H9 (cell line): ENCODE data around the gene USP22. TPM values are rescaled to one million over a fixed set of nuclear protein-coding genes. Genes with fewer than 3 reads are reported as not detected.

Source experiments
- DNase-seq: peaks from one replicate; pipeline ENCODE4 v3.0.0-alpha.2; 2017
- H2AFZ ChIP-seq: one replicate; pipeline ENCODE4 v1.6.1; 2013; ENCODE audit warnings: mild to moderate bottlenecking, low read length, control low read depth, moderate library complexity
- H2AK5ac ChIP-seq: 2 replicates; pipeline ENCODE4 v1.6.1; 2013; ENCODE audit warnings: low read length, control low read depth, mixed read lengths; ENCODE audit not compliant: insufficient read length
- H2BK120ac ChIP-seq: one replicate; pipeline ENCODE4 v1.6.1; 2013; ENCODE audit warnings: low read depth, mild to moderate bottlenecking, low read length, control low read depth, inconsistent platforms; ENCODE audit not compliant: poor library complexity, severe bottlenecking
- H2BK12ac ChIP-seq: 2 replicates; pipeline ENCODE4 v1.6.1; 2013; ENCODE audit warnings: low read length, control low read depth, mixed read lengths, low read depth; ENCODE audit not compliant: insufficient read length
- H2BK15ac ChIP-seq: 2 replicates; pipeline ENCODE4 v1.6.1; 2013; ENCODE audit warnings: low read depth, low read length, control low read depth
- H2BK20ac ChIP-seq: one replicate; pipeline ENCODE4 v1.6.1; 2013; ENCODE audit warnings: low read depth, mild to moderate bottlenecking, low read length, control low read depth, inconsistent platforms; ENCODE audit not compliant: poor library complexity, severe bottlenecking
- H2BK5ac ChIP-seq: 2 replicates; pipeline ENCODE4 v1.6.1; 2013; ENCODE audit warnings: low read length, control low read depth, mixed read lengths; ENCODE audit not compliant: insufficient read length
- H3K14ac ChIP-seq: 2 replicates; pipeline ENCODE4 v1.6.1; 2013; ENCODE audit warnings: low read length, control low read depth; ENCODE audit not compliant: insufficient read depth
- H3K18ac ChIP-seq: 2 replicates; pipeline ENCODE4 v1.6.1; 2013; ENCODE audit warnings: low read depth, mild to moderate bottlenecking, mixed read lengths, low read length, control low read depth; ENCODE audit not compliant: insufficient read length
- H3K23ac ChIP-seq: 2 replicates; pipeline ENCODE4 v1.6.1; 2013; ENCODE audit warnings: low read length, control low read depth, mixed read lengths, low read depth; ENCODE audit not compliant: insufficient read length
- H3K23me2 ChIP-seq: 2 replicates; pipeline ENCODE4 v1.6.1; 2013; ENCODE audit warnings: low read depth, mild to moderate bottlenecking, mixed read lengths, low read length, control low read depth; ENCODE audit not compliant: insufficient read length, poor library complexity, severe bottlenecking
- H3K27ac ChIP-seq: 2 replicates; pipeline ENCODE4 v1.5.1; 2013; ENCODE audit warnings: low read length, control low read depth, mixed read lengths, low read depth; ENCODE audit not compliant: insufficient read length
- H3K27me3 ChIP-seq: 2 replicates; pipeline ENCODE4 v1.6.1; 2013; ENCODE audit warnings: low read length, control low read depth, inconsistent platforms; ENCODE audit not compliant: insufficient read depth
- H3K4ac ChIP-seq: 2 replicates; pipeline ENCODE4 v1.6.1; 2013; ENCODE audit warnings: low read depth, mild to moderate bottlenecking, control low read depth, inconsistent platforms, low read length, moderate library complexity
- H3K4me1 ChIP-seq: 2 replicates; pipeline ENCODE4 v1.6.1; 2013; ENCODE audit warnings: low read length, control low read depth, inconsistent platforms; ENCODE audit not compliant: insufficient read depth
- H3K4me2 ChIP-seq: 2 replicates; pipeline ENCODE4 v1.6.1; 2013; ENCODE audit warnings: low read length, control low read depth, mixed read lengths; ENCODE audit not compliant: insufficient read length, insufficient read depth
- H3K56ac ChIP-seq: 2 replicates; pipeline ENCODE4 v1.6.1; 2013; ENCODE audit warnings: low read depth, mild to moderate bottlenecking, mixed read lengths, low read length, control low read depth; ENCODE audit not compliant: insufficient read length
- H3K79me1 ChIP-seq: 2 replicates; pipeline ENCODE4 v1.6.1; 2013; ENCODE audit warnings: low read depth, mild to moderate bottlenecking, moderate library complexity, low read length, control low read depth, inconsistent platforms; ENCODE audit not compliant: insufficient read depth, poor library complexity, severe bottlenecking
- H3K79me2 ChIP-seq: 2 replicates; pipeline ENCODE4 v1.6.1; 2013; ENCODE audit warnings: low read length, control low read depth, inconsistent platforms; ENCODE audit not compliant: insufficient read depth
- H3K9ac ChIP-seq: 2 replicates; pipeline ENCODE4 v1.6.1; 2013; ENCODE audit warnings: low read length, control low read depth, mixed read lengths; ENCODE audit not compliant: insufficient read length; ENCODE audit errors: extremely low read depth
- H3K9me3 ChIP-seq: one replicate; pipeline ENCODE4 v1.6.1; 2013; ENCODE audit warnings: low read depth, low read length, inconsistent platforms; ENCODE audit not compliant: control insufficient read depth
- H3T11ph ChIP-seq: one replicate; pipeline ENCODE4 v1.6.1; 2013; ENCODE audit warnings: mild to moderate bottlenecking, low read length, control low read depth, inconsistent platforms
- H4K20me1 ChIP-seq: one replicate; pipeline ENCODE4 v1.6.1; 2013; ENCODE audit not compliant: control insufficient read depth, insufficient read length, insufficient read depth
- H4K5ac ChIP-seq: 2 replicates; pipeline ENCODE4 v1.6.1; 2013; ENCODE audit warnings: low read depth, mild to moderate bottlenecking, mixed read lengths, low read length, control low read depth; ENCODE audit not compliant: insufficient read length
- H4K8ac ChIP-seq: replicated peaks from 2 replicates; pipeline ENCODE4 v1.6.1; 2013; ENCODE audit warnings: low read length, control low read depth, mixed read lengths, low read depth; ENCODE audit not compliant: insufficient read length
- H4K91ac ChIP-seq: 2 replicates; pipeline ENCODE4 v1.6.1; 2013; ENCODE audit warnings: low read depth, mild to moderate bottlenecking, moderate library complexity, mixed read lengths, low read length, control low read depth; ENCODE audit not compliant: insufficient read length
- H3K27ac Mint-ChIP-seq, 3 experiments: 2 replicates in 2 of 3; 3 replicates in 1 of 3; pipeline ENCODE4 v1.8.0; 2020 to 2021; ENCODE audit warnings: mixed read lengths in 3 of 3, mild to moderate bottlenecking in 1 of 3, moderate library complexity in 1 of 3
- H3K27me3 Mint-ChIP-seq: 2 replicates; pipeline ENCODE4 v1.8.0; 2021; ENCODE audit warnings: low read depth, mild to moderate bottlenecking, moderate library complexity, mixed read lengths
- H3K36me3 Mint-ChIP-seq, 3 experiments: 2 replicates in 2 of 3; 3 replicates in 1 of 3; pipeline ENCODE4 v1.8.0; 2020 to 2021; ENCODE audit warnings: low read depth in 3 of 3, mixed read lengths in 3 of 3; ENCODE audit not compliant: insufficient read depth in 1 of 3
- H3K4me1 Mint-ChIP-seq, 2 experiments: 2 replicates each; pipeline ENCODE4 v1.8.0; 2020; ENCODE audit warnings: mixed read lengths in 2 of 2
- H3K4me3 Mint-ChIP-seq, 2 experiments: 2 replicates in 1 of 2; 3 replicates in 1 of 2; pipeline ENCODE4 v1.8.0; 2020 to 2021; ENCODE audit warnings: mild to moderate bottlenecking in 2 of 2, mixed read lengths in 2 of 2, moderate library complexity in 1 of 2
- H3K9me3 Mint-ChIP-seq, 2 experiments: 2 replicates in 1 of 2; 3 replicates in 1 of 2; pipeline ENCODE4 v1.8.0; 2020; ENCODE audit warnings: mild to moderate bottlenecking in 2 of 2, mixed read lengths in 2 of 2, moderate library complexity in 1 of 2
- WGBS: extraction: QIAGEN DNeasy Blood & Tissue Kit; methylation state at CpG from one replicate; pipeline ENCODE4 v1.1.7; 2013; ENCODE audit warnings: missing lambda C conversion rate, low lambda C conversion rate, mixed read lengths; ENCODE audit not compliant: insufficient read length; ENCODE audit errors: extremely low coverage; 5-methylcytosine and 5-hydroxymethylcytosine counted together
- total RNA-seq: library from RNA; stranded (reverse); gene quantifications from 2 replicates; pipeline ENCODE4 v1.2.1, GENCODE V29; 2021
- TF ChIP-seq, protein P1 (sequence below): fragments of 200-600 bp; sonication (generic); conservative IDR thresholded peaks from 3 replicates; pipeline ENCODE4 v1.8.0; 2021; ENCODE audit warnings: antibody characterized with exemption, mild to moderate bottlenecking

Gene USP22
- total RNA-seq, 1 experiment from 2014 or later = 345 TPM

DNA sequence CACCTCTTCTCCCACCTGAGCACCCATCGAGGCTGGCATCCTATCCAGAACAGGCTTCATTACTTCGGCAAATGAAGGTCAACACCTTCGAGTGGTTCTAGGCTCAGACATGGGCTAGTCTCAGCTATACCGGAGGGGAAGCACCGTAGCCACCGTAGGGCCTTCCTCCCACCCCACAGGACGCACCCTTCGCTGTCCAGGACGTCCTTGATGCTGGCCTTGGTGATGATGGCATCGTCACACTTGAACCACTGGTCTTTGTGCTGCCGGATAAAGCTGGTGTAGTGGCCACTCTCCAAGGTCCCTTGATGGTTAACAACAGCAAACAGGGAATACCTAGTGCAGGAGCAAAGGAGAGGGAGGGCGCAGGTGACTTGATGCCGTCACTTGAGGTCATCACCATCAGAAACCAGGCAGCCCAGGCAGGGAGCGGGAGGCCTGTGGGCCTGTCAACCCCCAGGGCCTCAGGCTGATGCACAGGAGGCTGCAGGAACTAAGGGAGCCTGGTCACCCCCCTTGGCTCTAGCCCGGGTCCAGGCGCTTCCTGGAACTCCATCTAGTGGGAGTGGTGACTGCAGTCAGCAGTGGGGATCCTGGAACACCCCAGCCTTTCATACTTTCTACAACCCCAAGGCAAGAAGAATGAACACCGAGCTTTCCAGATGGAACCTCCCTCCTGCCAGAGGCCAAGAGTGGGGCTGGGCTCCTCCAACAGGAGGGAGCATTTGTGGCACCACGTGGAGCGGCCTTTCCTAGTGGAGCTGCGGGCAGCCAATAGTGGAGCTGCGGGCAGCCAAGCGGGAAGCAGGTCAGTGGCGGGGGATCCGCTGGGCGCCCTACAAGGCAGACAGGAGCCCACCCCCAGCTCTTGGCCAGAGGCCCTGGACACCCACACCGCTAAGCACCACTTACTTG, 38.5 kb downstream of the USP22 start:
- H3K14ac ChIP-seq = no peak overlapping the region
- Mint-ChIP-seq H3K27ac (no peak overlapping the region; a peak in 2 of 7 replicates), H3K9me3 (no peaks in the 10 kb centered on the region), H3K36me3 (peaks cover 67 to 100% (median 92%) of the 10 kb centered on the region in 3 experiments), H3K4me1 (peaks cover 9 to 10% of the 10 kb centered on the region in 2 experiments; a peak in 2 of 4 replicates), H3K27me3 (no peaks in the 10 kb centered on the region; the same call in 1 of the 2 replicates), H3K4me3 (no peak overlapping the region)
- H3K9ac ChIP-seq = no peak overlapping the region
- no peak overlapping the region for H3K18ac ChIP-seq
- no peak for DNase-seq
- no peak overlapping the region for H3K23ac ChIP-seq
- no peak overlapping the region for H2AK5ac ChIP-seq
- H2BK120ac ChIP-seq = no peak overlapping the region
- H4K5ac ChIP-seq = no peak overlapping the region
- H3K27me3 ChIP-seq = no peaks in the 10 kb centered on the region
- H2BK5ac ChIP-seq = no peak overlapping the region
- H2BK15ac ChIP-seq = no peak overlapping the region
- no peaks in the 10 kb centered on the region for H3K4me1 ChIP-seq
- TF ChIP-seq, protein P1, sequence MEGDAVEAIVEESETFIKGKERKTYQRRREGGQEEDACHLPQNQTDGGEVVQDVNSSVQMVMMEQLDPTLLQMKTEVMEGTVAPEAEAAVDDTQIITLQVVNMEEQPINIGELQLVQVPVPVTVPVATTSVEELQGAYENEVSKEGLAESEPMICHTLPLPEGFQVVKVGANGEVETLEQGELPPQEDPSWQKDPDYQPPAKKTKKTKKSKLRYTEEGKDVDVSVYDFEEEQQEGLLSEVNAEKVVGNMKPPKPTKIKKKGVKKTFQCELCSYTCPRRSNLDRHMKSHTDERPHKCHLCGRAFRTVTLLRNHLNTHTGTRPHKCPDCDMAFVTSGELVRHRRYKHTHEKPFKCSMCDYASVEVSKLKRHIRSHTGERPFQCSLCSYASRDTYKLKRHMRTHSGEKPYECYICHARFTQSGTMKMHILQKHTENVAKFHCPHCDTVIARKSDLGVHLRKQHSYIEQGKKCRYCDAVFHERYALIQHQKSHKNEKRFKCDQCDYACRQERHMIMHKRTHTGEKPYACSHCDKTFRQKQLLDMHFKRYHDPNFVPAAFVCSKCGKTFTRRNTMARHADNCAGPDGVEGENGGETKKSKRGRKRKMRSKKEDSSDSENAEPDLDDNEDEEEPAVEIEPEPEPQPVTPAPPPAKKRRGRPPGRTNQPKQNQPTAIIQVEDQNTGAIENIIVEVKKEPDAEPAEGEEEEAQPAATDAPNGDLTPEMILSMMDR = no peak
- peaks cover 2% of the 10 kb centered on the region for H4K20me1 ChIP-seq
- no peak overlapping the region for H3K4ac ChIP-seq
- H3K4me2 ChIP-seq = no peak overlapping the region
- H2BK12ac ChIP-seq = no peak overlapping the region
- H3K79me2 ChIP-seq = no peaks in the 10 kb centered on the region; the same call in 1 of the 2 replicates
- H4K8ac ChIP-seq = no peak overlapping the region
- no CpG with 5 or more reads among the region's 26 CpGs for WGBS
- H3K23me2 ChIP-seq = no peaks in the 10 kb centered on the region
- no peaks in the 10 kb centered on the region for H3K79me1 ChIP-seq
- H3K9me3 ChIP-seq = no peaks in the 10 kb centered on the region
- no peak overlapping the region for H4K91ac ChIP-seq
- no peak overlapping the region for H2AFZ ChIP-seq
- H3T11ph ChIP-seq = no peak overlapping the region
- no peak overlapping the region for H3K27ac ChIP-seq
- H2BK20ac ChIP-seq = no peak overlapping the region
- no peak overlapping the region for H3K56ac ChIP-seq
